Esophagus squamous epithelium (tissue), 4 donors: ENCODE results near the gene CYB5B.

Experiments
- CTCF ChIP-seq, 6 experiments: fragments of 450-650 bp in 4 of 6; fragments of 200-600 bp in 2 of 6; sonication (generic) in 2 of 6; IDR thresholded peaks; one replicate each; pipeline ENCODE4 v1.5.1; 2016 to 2019; ENCODE audit warnings: antibody characterized with exemption in 6 of 6, mild to moderate bottlenecking in 4 of 6, moderate library complexity in 4 of 6
- POLR2A ChIP-seq, 4 donors: fragments of 450-650 bp; IDR thresholded peaks; one replicate each; pipeline ENCODE4 v1.6.1; 2017; ENCODE audit warnings: antibody characterized with exemption in 4 of 4, mild to moderate bottlenecking in 4 of 4, moderate library complexity in 3 of 4

- TF ChIP-seq CTCF (IDR thresholded peaks at IDR 0.05) (no peak), POLR2A (IDR thresholded peaks at IDR 0.05) (no peak)
Observed at GRCh38 chr16:69436896-69437295, 12.5 kb downstream of the CYB5B start.
